GM18508 (cell line): ENCODE data around the gene TEX264.

Experiments
- ATAC-seq: cut with Tn5 transposase; IDR thresholded peaks from one replicate; pipeline ENCODE4 v1.9.1; 2021; ENCODE audit warnings: moderate number of reproducible peaks; ENCODE audit not compliant: insufficient read depth, unreplicated experiment

TEX264 gene

GRCh38 chr3:51673802-51674654 is 3.0 kb downstream of the TEX264 start:
- no peak for ATAC-seq

GRCh38 chr3:51675201-51675611 is 4.2 kb downstream of the TEX264 start:
- ATAC-seq, result no peak

DNA sequence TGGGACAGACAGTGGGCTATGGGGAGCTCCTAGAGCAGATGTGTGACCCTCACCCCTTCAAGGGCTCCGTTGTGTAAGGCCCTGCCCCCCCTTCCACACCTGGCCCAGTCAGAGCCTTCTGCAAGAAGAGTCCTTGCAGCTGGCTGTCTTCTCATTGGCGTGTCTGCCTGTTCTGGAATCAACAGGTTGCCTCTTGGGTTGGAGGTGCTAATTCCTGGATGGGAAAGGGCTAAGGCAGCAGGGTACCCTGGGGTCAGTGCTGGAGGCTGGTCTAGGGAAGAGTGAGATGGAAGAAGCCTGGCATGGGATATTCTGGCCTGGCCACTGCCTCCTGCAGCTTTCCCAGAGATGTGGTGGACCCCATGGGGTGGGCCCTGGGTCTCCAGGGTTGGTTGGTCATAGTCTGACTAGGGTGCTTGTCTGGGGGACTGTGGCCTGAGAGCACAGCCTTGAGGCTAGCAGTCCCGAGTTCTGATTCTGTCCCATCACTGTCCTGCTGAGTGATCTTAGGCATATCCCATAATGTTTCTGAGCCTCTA is 5.1 kb downstream of the TEX264 start:
- ATAC-seq, result no peak

- no peak for ATAC-seq
Observed at GRCh38 chr3:51677358-51677757, 6.3 kb downstream of the TEX264 start.

- ATAC-seq, result no peak
Observed at GRCh38 chr3:51678186-51678585, 7.1 kb downstream of the TEX264 start.

GRCh38 chr3:51678641-51679040 is 7.6 kb downstream of the TEX264 start:
- no peak for ATAC-seq

- no peak for ATAC-seq
Observed at GRCh38 chr3:51679318-51679717, 8.3 kb downstream of the TEX264 start.

- ATAC-seq, result no peak
Observed at GRCh38 chr3:51679777-51680176, 8.7 kb downstream of the TEX264 start.

DNA sequence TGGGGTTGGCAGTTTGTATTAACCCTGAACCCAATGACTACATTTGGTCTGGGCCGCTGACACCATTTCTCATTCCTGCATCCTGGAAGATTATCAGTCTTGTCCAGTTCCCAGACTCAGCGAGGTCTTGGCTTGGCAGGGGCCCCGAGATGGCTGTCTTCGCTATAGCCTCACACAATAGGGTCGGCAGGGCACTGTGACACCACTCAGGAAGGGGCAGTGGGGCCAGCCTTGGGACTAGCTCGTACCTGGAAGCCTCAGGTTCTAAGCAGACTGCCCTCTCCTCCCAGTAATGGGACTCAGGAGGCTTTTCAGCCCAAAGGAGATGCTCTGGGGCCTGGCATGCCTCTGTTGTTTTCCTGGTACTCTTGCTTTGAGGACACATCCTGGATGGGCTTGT is 9.1 kb downstream of the TEX264 start:
- no peak for ATAC-seq

GRCh38 chr3:51680663-51681230 is 9.7 kb downstream of the TEX264 start:
- no peak for ATAC-seq

- ATAC-seq, result no peak
Observed at GRCh38 chr3:51681453-51681852, 10.4 kb downstream of the TEX264 start.

DNA sequence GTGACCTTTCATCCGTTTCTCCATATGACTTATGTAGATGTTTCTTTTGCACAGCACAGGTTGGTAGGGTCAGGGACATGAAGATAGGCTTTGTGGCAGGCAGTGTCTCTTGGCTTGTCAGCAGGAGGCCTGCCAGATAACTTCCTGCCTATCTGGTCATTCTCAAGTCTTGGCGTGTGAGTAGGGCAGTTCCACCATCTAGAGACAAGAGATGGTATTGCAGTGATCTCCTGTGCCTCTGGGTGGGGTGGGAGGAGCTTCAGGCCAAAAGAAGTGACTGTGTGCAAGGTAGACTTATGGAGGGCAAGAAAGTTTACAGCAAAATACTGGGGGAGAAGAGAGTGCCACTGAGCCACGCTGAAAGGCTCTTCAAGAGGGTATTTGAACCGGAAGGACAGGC is 11.0 kb downstream of the TEX264 start:
- peak; percentile 38 for ATAC-seq

DNA sequence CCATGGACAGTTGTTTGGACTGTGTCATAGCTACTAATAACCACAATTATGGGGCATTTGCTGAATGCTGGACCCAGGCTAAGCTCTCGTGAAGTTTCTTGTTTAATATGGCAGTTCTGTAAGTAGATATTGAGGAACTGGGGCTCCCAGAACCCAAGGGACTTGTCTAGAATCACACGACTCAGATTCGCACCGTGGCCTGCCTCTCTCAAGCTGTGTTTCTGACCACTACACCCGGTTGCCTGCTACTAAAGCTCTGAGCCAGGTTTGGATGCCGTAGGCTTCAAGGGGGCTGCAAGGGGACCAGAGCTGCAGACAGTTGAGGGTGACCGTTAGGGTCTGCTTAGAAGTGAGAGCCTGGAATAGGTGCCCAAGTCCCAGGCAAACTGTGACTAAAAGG is 11.5 kb downstream of the TEX264 start:
- no peak for ATAC-seq

DNA sequence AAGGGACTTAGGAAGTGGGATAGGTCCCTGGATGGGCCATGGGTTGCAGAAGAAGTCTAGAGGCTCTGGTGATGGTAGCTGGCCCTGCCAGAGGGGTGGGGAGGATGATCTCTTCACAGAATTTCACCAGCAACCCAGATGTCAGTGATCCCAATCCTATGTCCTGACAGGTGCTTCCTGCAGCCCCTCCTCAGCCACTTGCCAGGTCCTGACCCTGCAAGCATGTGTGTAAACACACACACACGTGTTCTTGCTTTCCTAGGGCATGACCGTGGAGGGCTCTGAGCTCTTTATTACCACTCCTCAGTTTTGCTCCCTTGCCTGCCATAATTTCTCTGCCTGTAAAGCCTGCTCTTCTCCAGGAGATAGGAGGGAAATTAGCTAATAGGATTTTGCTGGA is 12.5 kb downstream of the TEX264 start:
- ATAC-seq, result no peak

DNA sequence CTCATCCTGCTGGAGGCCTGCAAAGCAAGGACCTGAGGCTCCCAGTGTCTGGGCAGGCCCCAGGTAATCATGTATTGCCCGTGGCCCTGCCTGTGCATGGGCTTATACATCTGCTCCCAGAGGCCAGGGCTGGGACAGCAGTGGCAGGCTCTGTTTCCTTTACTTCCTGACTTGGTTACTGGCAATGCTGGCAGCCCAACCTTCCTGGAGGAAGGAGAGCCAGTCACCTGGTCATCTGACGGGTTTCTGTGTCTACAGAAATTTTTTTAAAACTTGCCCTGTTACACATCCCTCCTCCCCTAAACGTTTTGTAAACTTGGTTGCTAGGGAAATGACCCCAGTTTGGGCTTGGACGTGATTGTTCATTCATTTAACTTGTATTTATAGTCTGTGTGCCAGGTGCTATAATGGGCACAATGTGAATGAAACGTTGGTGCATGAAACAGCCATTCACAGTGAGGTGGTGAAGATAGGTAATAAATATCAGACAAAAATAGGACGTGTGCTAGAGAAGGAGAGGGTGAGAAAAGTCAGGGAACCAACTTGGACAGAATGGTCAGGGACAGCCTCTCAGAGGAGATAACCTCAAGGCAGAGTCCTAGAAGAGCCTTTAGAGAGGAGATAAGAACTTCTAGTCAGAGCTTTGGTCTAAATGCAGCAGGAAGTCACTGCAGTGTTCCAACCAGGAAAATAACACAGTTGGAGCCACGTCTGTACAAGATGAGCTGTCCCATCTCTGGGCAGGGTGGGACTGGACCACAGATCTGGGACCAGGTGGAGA is 14.1 kb downstream of the TEX264 start:
- ATAC-seq, result no peak

- no peak for ATAC-seq
Observed at GRCh38 chr3:51686056-51686455, 15.0 kb downstream of the TEX264 start.

DNA sequence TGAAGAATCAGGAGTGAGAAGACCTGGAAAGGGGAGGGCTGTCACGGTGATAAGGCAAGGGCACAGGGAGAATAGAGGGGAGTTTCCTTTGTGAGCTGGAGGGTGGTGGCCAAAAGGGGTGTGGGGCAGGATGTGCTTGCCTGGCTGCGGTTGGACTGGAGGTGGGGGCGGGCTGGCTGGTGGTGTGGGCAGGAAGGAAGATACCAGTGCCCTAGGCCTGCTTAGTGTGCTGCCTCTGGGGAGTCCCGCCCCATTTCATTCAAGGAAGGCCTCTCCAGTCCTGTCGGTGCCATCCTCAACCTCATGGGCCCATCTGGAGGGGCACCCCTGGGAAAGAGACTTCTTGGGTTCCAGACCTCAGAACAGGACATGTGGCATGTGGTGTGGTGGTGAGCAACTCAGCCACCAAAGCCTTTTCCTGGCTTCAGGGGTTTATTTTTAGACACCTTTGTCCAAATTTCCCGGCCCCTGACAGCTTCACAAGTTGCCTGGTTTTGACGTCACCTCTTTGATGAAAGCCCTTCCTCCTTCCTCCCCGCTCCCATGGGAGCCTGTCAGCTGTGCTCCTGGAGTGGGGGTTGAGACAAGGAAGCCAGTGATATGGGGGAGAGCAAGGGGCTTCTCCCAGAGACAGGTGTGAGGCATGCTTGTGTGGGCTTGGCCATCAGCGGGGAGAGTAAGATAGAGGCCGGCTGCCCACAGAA is 15.6 kb downstream of the TEX264 start:
- ATAC-seq, result no peak

GRCh38 chr3:51687431-51688205 is 16.6 kb downstream of the TEX264 start:
- ATAC-seq, result no peak

GRCh38 chr3:51688206-51688600 is 17.2 kb downstream of the TEX264 start:
- no peak for ATAC-seq

- ATAC-seq, result no peak
Observed at GRCh38 chr3:51691021-51691420, 20.0 kb downstream of the TEX264 start.
